K562 (cell line): ENCODE results near the gene GDF2. TPM values are rescaled to one million over a fixed set of nuclear protein-coding genes. Genes with fewer than 3 reads are reported as not detected.

Experiments used
- ATAC-seq: fragments of 200-7000 bp; cut with Tn5 transposase; 3 replicates; pipeline ENCODE4 v1.9.1; 2020; ENCODE audit warnings: moderate library complexity
- BruUV-seq: library from RNA; stranded (reverse); fragments of 400-500 nt; replicated peaks from 2 replicates; lab custom pipeline; 2021; lab: Mats Ljungman, UMichigan
- CTCF ChIA-PET: fragments of 300-600 bp; formaldehyde crosslinking; extraction: SDS; loops from one replicate; lab custom pipeline; 2021; ENCODE audit warnings: low intra/inter-chr PET ratio; lab: Yijun Ruan, JAX
- POLR2A ChIA-PET: fragments of 300-600, 350-650 bp; sonication (Branson Sonifier 250); formaldehyde crosslinking; extraction: SDS; loops from one replicate; lab custom pipeline; 2021; ENCODE audit warnings: antibody characterized with exemption, inconsistent platforms; lab: Yijun Ruan, JAX
- DNase-seq, 4 experiments: peaks; one replicate each; pipeline versions ENCODE4 v3.0.0 to v3.0.0-alpha.2; 2011 to 2018; ENCODE audit warnings: low spot score in 3 of 4, mixed read lengths in 3 of 4; ENCODE audit errors: extremely low read depth in 1 of 4
- FAIRE-seq: peaks from 2 replicates; lab custom pipeline; 2011; peaks lifted over from hg19 to GRCh38; lab: Jason Lieb, UNC
- H2AFZ ChIP-seq: 2 replicates; pipeline ENCODE4 v1.6.0; 2011; ENCODE audit warnings: low read depth, low read length, control low read depth, inconsistent platforms
- H3K27ac ChIP-seq: fragments of 200-600 bp; 3 replicates; pipeline ENCODE4 v1.8.0; 2011; ENCODE audit warnings: low read depth, mild to moderate bottlenecking, control low read depth, inconsistent platforms, low read length, moderate library complexity, mixed read lengths; ENCODE audit errors: extremely low read depth
- H3K27me3 ChIP-seq, 2 experiments: fragments of 300-600 bp in 1 of 2; 2 replicates in 1 of 2; 3 replicates in 1 of 2; pipeline versions ENCODE4 v1.6.0 to v1.8.0; 2011; ENCODE audit warnings: inconsistent platforms in 2 of 2, low read length in 2 of 2, mild to moderate bottlenecking in 1 of 2, mixed read lengths in 1 of 2, moderate library complexity in 1 of 2; ENCODE audit not compliant: control insufficient read depth in 2 of 2, insufficient read depth in 2 of 2
- H3K36me3 ChIP-seq: fragments of 300-600 bp; 3 replicates; pipeline ENCODE4 v1.8.0; 2011; ENCODE audit warnings: mild to moderate bottlenecking, low read length, inconsistent platforms; ENCODE audit not compliant: control insufficient read depth, insufficient read depth
- H3K4me1 ChIP-seq, 2 experiments: fragments of 200-600 bp in 1 of 2; replicated peaks in 1 of 2; 2 replicates in 1 of 2; 3 replicates in 1 of 2; pipeline versions ENCODE4 v1.5.1 to v1.8.0; 2011; ENCODE audit warnings: inconsistent platforms in 2 of 2, low read length in 2 of 2, mild to moderate bottlenecking in 1 of 2, mixed read lengths in 1 of 2, moderate library complexity in 1 of 2; ENCODE audit not compliant: control insufficient read depth in 2 of 2, insufficient read depth in 2 of 2
- H3K4me2 ChIP-seq: 2 replicates; pipeline ENCODE4 v1.6.1; 2011; ENCODE audit warnings: low read length, control low read depth, inconsistent platforms, mixed read lengths; ENCODE audit not compliant: insufficient read depth
- H3K4me3 ChIP-seq: fragments of 200-600 bp; sonication (generic), shearing (Covaris generic); 2 replicates; pipeline ENCODE4 v1.5.1; 2016; ENCODE audit warnings: control low read depth, inconsistent platforms
- H3K79me2 ChIP-seq: fragments of 200-600 bp; 3 replicates; pipeline ENCODE4 v1.8.0; 2011; ENCODE audit warnings: low read length, inconsistent platforms; ENCODE audit not compliant: control insufficient read depth, insufficient read depth
- H3K9ac ChIP-seq, 2 experiments: 2 replicates each; pipeline versions ENCODE4 v1.6.0 to v1.6.1; 2011; ENCODE audit warnings: low read depth in 2 of 2, low read length in 2 of 2, control low read depth in 1 of 2, inconsistent platforms in 1 of 2, mild to moderate bottlenecking in 1 of 2, mixed read lengths in 1 of 2; ENCODE audit not compliant: insufficient read depth in 1 of 2
- H3K9me1 ChIP-seq: one replicate; pipeline ENCODE4 v1.6.0; 2011; ENCODE audit warnings: inconsistent platforms, mild to moderate bottlenecking, low read length, moderate library complexity; ENCODE audit not compliant: control insufficient read depth, insufficient read depth
- H3K9me3 ChIP-seq: replicated peaks from 2 replicates; pipeline ENCODE4 v1.5.1; 2011; ENCODE audit warnings: low read depth, low read length, inconsistent platforms; ENCODE audit not compliant: control insufficient read depth, insufficient read depth
- H4K20me1 ChIP-seq: replicated peaks from 2 replicates; pipeline ENCODE4 v1.6.1; 2011; ENCODE audit warnings: low read length, inconsistent platforms, mixed read lengths; ENCODE audit not compliant: control insufficient read depth, insufficient read depth
- CCNT2 ChIP-seq: IDR thresholded peaks from 2 replicates; pipeline ENCODE4 v1.6.1; 2011; ENCODE audit warnings: borderline replicate concordance, low read depth, mild to moderate bottlenecking, moderate library complexity, mixed read lengths, low read length; ENCODE audit not compliant: insufficient read length; ENCODE audit errors: extremely low read depth
- CSDE1 ChIP-seq, 2 experiments: fragments of 450-650 bp; IDR thresholded peaks; 2 replicates each; pipeline ENCODE4 v1.6.1; 2016; ENCODE audit warnings: mild to moderate bottlenecking in 1 of 2
- CTBP1 ChIP-seq: fragments of 450-650 bp; IDR thresholded peaks from 2 replicates; pipeline ENCODE4 v1.6.1; 2016; ENCODE audit warnings: borderline replicate concordance
- HEY1 ChIP-seq: fragments of 250-450 bp; sonication (Bioruptor Pico); IDR thresholded peaks from 2 replicates; pipeline ENCODE4 v1.5.0; 2020; ENCODE audit warnings: mild to moderate bottlenecking, moderate library complexity, borderline replicate concordance
- MECOM ChIP-seq: fragments of 250-450 bp; sonication (Bioruptor Pico); IDR thresholded peaks from 2 replicates; pipeline ENCODE4 v1.8.0; 2022; ENCODE audit warnings: inconsistent platforms
- MTF1 ChIP-seq: fragments of 250-450 bp; sonication (Bioruptor Pico); IDR thresholded peaks from 2 replicates; pipeline ENCODE4 v1.9.0; 2021; ENCODE audit warnings: moderate library complexity, mild to moderate bottlenecking, inconsistent platforms, borderline replicate concordance
- POLR3G ChIP-seq: IDR thresholded peaks from 2 replicates; pipeline ENCODE4 v1.6.1; 2011; ENCODE audit not compliant: insufficient read length, insufficient replicate concordance; ENCODE audit errors: extremely low read depth
- RBFOX2 ChIP-seq: fragments of 200-400 bp; formaldehyde crosslinking; IDR thresholded peaks from 2 replicates; pipeline ENCODE4 v1.6.1; 2017; ENCODE audit warnings: low read depth, mild to moderate bottlenecking, low read length, moderate library complexity
- SIRT6 ChIP-seq: IDR thresholded peaks from one replicate; pipeline ENCODE4 v1.6.1; 2012; ENCODE audit warnings: low read depth, mild to moderate bottlenecking, control low read depth, inconsistent platforms, low read length, moderate library complexity
- TFAP4 ChIP-seq: sonication (generic); formaldehyde crosslinking; IDR thresholded peaks from 2 replicates; pipeline ENCODE4 v1.8.0; 2022; ENCODE audit warnings: missing genetic modification reagents, mild to moderate bottlenecking, moderate library complexity, borderline replicate concordance
- USF1 ChIP-seq: sonication (generic); formaldehyde crosslinking; IDR thresholded peaks from 2 replicates; pipeline ENCODE4 v1.9.0; 2022; ENCODE audit warnings: mild to moderate bottlenecking, missing genetic modification reagents
- ZNF12 ChIP-seq: sonication (generic); formaldehyde crosslinking; IDR thresholded peaks from 2 replicates; pipeline ENCODE4 v1.4.0; 2020; ENCODE audit warnings: mild to moderate bottlenecking, missing genetic modification reagents
- ZNF668 ChIP-seq: fragments of 250-450 bp; sonication (Bioruptor Pico); IDR thresholded peaks from 2 replicates; pipeline ENCODE4 v1.8.0; 2022; ENCODE audit warnings: mild to moderate bottlenecking, inconsistent platforms
- ZSCAN29 ChIP-seq: fragments of 450-650 bp; IDR thresholded peaks from 2 replicates; pipeline ENCODE4 v1.6.1; 2017
- WGBS: fragments of 100-300 bp; shearing (Covaris generic); methylation state at CpG from one replicate; pipeline ENCODE4 v1.1.6; 2016; ENCODE audit warnings: low coverage, mixed read lengths; ENCODE audit not compliant: insufficient coverage; ENCODE audit errors: missing lambda C conversion rate; 5-methylcytosine and 5-hydroxymethylcytosine counted together
- in situ Hi-C: fragments of 300-500 bp; cut with MboI; formaldehyde crosslinking; loops from 4 replicates; pipeline ENCODE4 v1.15.0; 2018; ENCODE audit warnings: inconsistent platforms, mixed read lengths
- intact Hi-C: fragments of 100-400 bp; cut with micrococcal nuclease; formaldehyde crosslinking; loops from 2 replicates; pipeline ENCODE4 v1.14.2; 2022
- polyA plus RNA-seq, 8 experiments: library from polyadenylated mRNA; depleted of rRNA in 4 of 8; stranded (reverse) in 5 of 8; unstranded in 3 of 8; fragments of >200 nt; fragmentation: Nextera tagmentation in 2 of 8; fragmentation: Illumina TruSeq in 1 of 8; extraction: Ambion mirVana in 2 of 8; extraction: Trizol in 1 of 8; gene quantifications; 2 replicates each; pipeline versions ENCODE4 v1.2.1 to v1.2.3, GENCODE V29; 2011 to 2014; ENCODE audit warnings: inconsistent platforms in 1 of 8, missing spikeins in 1 of 8
- total RNA-seq, 7 experiments: library from RNA; depleted of rRNA in 6 of 7; stranded (reverse); fragments of >200 nt in 6 of 7; fragmentation: Illumina TruSeq in 2 of 7; extraction: Trizol in 2 of 7; gene quantifications; 2 replicates each; pipeline versions ENCODE4 v1.2.1 to v1.2.3, GENCODE V29; 2011 to 2021; ENCODE audit warnings: low replicate concordance in 1 of 7

Gene GDF2
- total and polyA plus RNA-seq, 9 of the 15 experiments (the other 6 are each of a cell fraction or from before 2014, with no cell fraction given), result 0.08 to 0.58 (median 0.27) TPM; not detected in 2

GRCh38 chr10:47294057-47294456, 28.2 kb upstream of the GDF2 start:
- Histone ChIP-seq H3K9ac (no peak overlapping the region), H3K9me3 (no peaks in the 10 kb centered on the region), H3K27ac (no peak overlapping the region), H3K79me2 (no peaks in the 10 kb centered on the region), H3K4me2 (no peak overlapping the region), H3K4me1 (no peaks in the 10 kb centered on the region), H3K4me3 (no peak overlapping the region), H3K36me3 (no peaks in the 10 kb centered on the region), H3K9me1 (no peaks in the 10 kb centered on the region), H3K27me3 (peaks cover 35 to 64% of the 10 kb centered on the region in 2 experiments), H2AFZ (no peak overlapping the region), H4K20me1 (no peaks in the 10 kb centered on the region)
- 1% methylated on average over 9 of the region's 9 CpGs for WGBS
- no peak for ATAC-seq
- TF ChIP-seq CCNT2, result no peak
- TF ChIP-seq TFAP4 (CRISPR knock-in tag), result no peak
- no peak for TF ChIP-seq CTBP1
- no peak for TF ChIP-seq MECOM (CRISPR knock-in tag)
- no peak for TF ChIP-seq SIRT6
- TF ChIP-seq ZNF12 (CRISPR knock-in tag), result no peak
- TF ChIP-seq RBFOX2, result no peak
- no peak for TF ChIP-seq ZSCAN29
- TF ChIP-seq USF1, result no peak
- no peak for TF ChIP-seq CSDE1 (IDR thresholded peaks at IDR 0.05)
- TF ChIP-seq ZNF668 (CRISPR knock-in tag), result no peak
- TF ChIP-seq MTF1 (CRISPR knock-in tag), result no peak
- no peak for TF ChIP-seq POLR3G
- TF ChIP-seq HEY1 (CRISPR knock-in tag), result no peak
- POLR2A ChIA-PET, result no interaction called here
- in situ Hi-C loops (no loop called here), intact Hi-C loops (no loop called here)
- DNase-seq, result no peak
- CTCF ChIA-PET, result no interaction called here
- FAIRE-seq, result no peak
- no TSS peak for BruUV-seq
